Loucy (cell line): ENCODE results near the gene CDHR1.

ENCODE experiments used
- H2AFZ ChIP-seq: fragments of 200-600 bp; sonication (generic); 2 replicates; pipeline ENCODE4 v1.6.0; 2016; ENCODE audit warnings: antibody characterized with exemption, mild to moderate bottlenecking, low read length, moderate library complexity
- H3F3A ChIP-seq: fragments of 200-600 bp; 2 replicates; pipeline ENCODE4 v1.6.0; 2016; ENCODE audit warnings: antibody characterized with exemption, low read depth, mild to moderate bottlenecking
- H3K27me3 ChIP-seq: fragments of 200-600 bp; sonication (generic); 2 replicates; pipeline ENCODE4 v1.6.1; 2014; ENCODE audit warnings: low read length, mild to moderate bottlenecking; ENCODE audit not compliant: insufficient read depth, poor library complexity, severe bottlenecking
- H3K36me3 ChIP-seq: fragments of 200-600 bp; sonication (generic); 2 replicates; pipeline ENCODE4 v1.6.1; 2016; ENCODE audit warnings: low read length; ENCODE audit not compliant: insufficient read depth
- H3K4me1 ChIP-seq: fragments of 200-600 bp; sonication (generic); 2 replicates; pipeline ENCODE4 v1.5.1; 2014; ENCODE audit warnings: low read length, mild to moderate bottlenecking; ENCODE audit not compliant: insufficient read depth, poor library complexity, severe bottlenecking
- H3K4me2 ChIP-seq: fragments of 200-600 bp; sonication (generic); 2 replicates; pipeline ENCODE4 v1.6.0; 2014; ENCODE audit warnings: antibody characterized with exemption, low read length, low read depth, mild to moderate bottlenecking; ENCODE audit not compliant: poor library complexity, severe bottlenecking
- H3K4me3 ChIP-seq: fragments of 200-600 bp; sonication (generic); 2 replicates; pipeline ENCODE4 v1.5.1; 2014; ENCODE audit warnings: low read length, mild to moderate bottlenecking, mixed read lengths; ENCODE audit not compliant: poor library complexity, severe bottlenecking
- H3K79me2 ChIP-seq: fragments of 200-600 bp; sonication (generic); 2 replicates; pipeline ENCODE4 v1.6.1; 2014; ENCODE audit warnings: low read length; ENCODE audit not compliant: insufficient read depth
- H3K9ac ChIP-seq: fragments of 200-600 bp; sonication (generic); 2 replicates; pipeline ENCODE4 v1.6.0; 2014; ENCODE audit warnings: mild to moderate bottlenecking, low read depth, low read length, moderate library complexity; ENCODE audit not compliant: poor library complexity, severe bottlenecking
- H3K9me2 ChIP-seq: fragments of 200-600 bp; sonication (generic); replicated peaks from 2 replicates; pipeline ENCODE4 v1.6.1; 2016; ENCODE audit warnings: low read depth, low read length, mixed read lengths
- H3K9me3 ChIP-seq: fragments of 200-600 bp; sonication (generic); 2 replicates; pipeline ENCODE4 v1.6.1; 2014; ENCODE audit warnings: mild to moderate bottlenecking, antibody characterized with exemption, low read length, low read depth; ENCODE audit not compliant: insufficient read depth
- H4K20me1 ChIP-seq: fragments of 200-600 bp; sonication (generic); 2 replicates; pipeline ENCODE4 v1.6.0; 2014; ENCODE audit warnings: antibody characterized with exemption, low read length, mild to moderate bottlenecking; ENCODE audit not compliant: insufficient read depth, poor library complexity, severe bottlenecking
- CTCF ChIP-seq: fragments of 200-600 bp; sonication (generic); conservative IDR thresholded peaks from 2 replicates; pipeline ENCODE4 v1.5.1; 2014; ENCODE audit warnings: mild to moderate bottlenecking, antibody characterized with exemption, low read length
- EZH2phosphoT487 ChIP-seq: fragments of 200-600 bp; IDR thresholded peaks from 2 replicates; pipeline ENCODE4 v1.6.1; 2018; ENCODE audit warnings: antibody characterized with exemption, mild to moderate bottlenecking, moderate library complexity, borderline replicate concordance

Gene CDHR1

GRCh38 chr10:84241185-84241790, 47.0 kb downstream of the CDHR1 start, which contains the start of gene LRIT1:
Gene LRIT1 (minus strand): TSS chr10:84241546. CDS start chr10:84241439, 107 bp downstream.
- no peak for TF ChIP-seq CTCF
- no peak within 1 kb of the TSS for H3K4me2 ChIP-seq
- H3K9ac ChIP-seq: no peak within 1 kb of the TSS
- H3K9me3 ChIP-seq: no peaks in the 10 kb centered on the region; the same call in 1 of the 2 replicates
- no peaks in the 10 kb centered on the region for H3F3A ChIP-seq
- H3K4me1 ChIP-seq: no peaks in the 10 kb centered on the region
- no peaks in the 10 kb centered on the region for H3K27me3 ChIP-seq
- H3K9me2 ChIP-seq: no peaks in the 10 kb centered on the region
- no peak within 1 kb of the TSS for H3K4me3 ChIP-seq
- H4K20me1 ChIP-seq: no peaks in the 10 kb centered on the region
- no peak within 1 kb of the TSS for H2AFZ ChIP-seq
- H3K36me3 ChIP-seq: no peaks in the 10 kb centered on the region
- H3K79me2 ChIP-seq: no peaks in the 10 kb centered on the region

GRCh38 chr10:84243759-84244158, 49.4 kb downstream of the CDHR1 start:
- Histone ChIP-seq H3K27me3 (no peaks in the 10 kb centered on the region), H3K4me2 (no peak overlapping the region), H2AFZ (no peak overlapping the region), H4K20me1 (no peaks in the 10 kb centered on the region), H3K4me3 (no peak overlapping the region), H3K36me3 (no peaks in the 10 kb centered on the region), H3F3A (no peaks in the 10 kb centered on the region), H3K79me2 (no peaks in the 10 kb centered on the region), H3K9me2 (no peaks in the 10 kb centered on the region), H3K9ac (no peak overlapping the region), H3K9me3 (no peaks in the 10 kb centered on the region; the same call in 1 of the 2 replicates), H3K4me1 (no peaks in the 10 kb centered on the region)
- TF ChIP-seq EZH2phosphoT487 (no peak), CTCF (no peak)

GRCh38 chr10:84244651-84245270, 50.4 kb downstream of the CDHR1 start, which contains the start of gene RGR:
Gene RGR (plus strand): TSS chr10:84245053. CDS start chr10:84245091, 38 bp downstream.
- Histone ChIP-seq H3K79me2 (no peaks in the 10 kb centered on the region), H2AFZ (no peak within 1 kb of the TSS), H3K4me2 (no peak within 1 kb of the TSS), H4K20me1 (no peaks in the 10 kb centered on the region), H3F3A (no peaks in the 10 kb centered on the region), H3K36me3 (no peaks in the 10 kb centered on the region), H3K4me3 (no peak within 1 kb of the TSS), H3K9ac (no peak within 1 kb of the TSS), H3K9me2 (no peaks in the 10 kb centered on the region), H3K9me3 (no peaks in the 10 kb centered on the region), H3K27me3 (no peaks in the 10 kb centered on the region), H3K4me1 (no peaks in the 10 kb centered on the region)
- TF ChIP-seq CTCF (no peak), EZH2phosphoT487 (no peak)
